ENCODE measurements around the gene IFIT3. TPM values are rescaled to one million over a fixed set of nuclear protein-coding genes. Genes with fewer than 3 reads are reported as not detected.

IFIT3 gene
- total and polyA plus RNA-seq, 2 donors (not counting 1 experiment from before 2014, with no cell fraction given), result 1.5 to 4.2 TPM

DNA sequence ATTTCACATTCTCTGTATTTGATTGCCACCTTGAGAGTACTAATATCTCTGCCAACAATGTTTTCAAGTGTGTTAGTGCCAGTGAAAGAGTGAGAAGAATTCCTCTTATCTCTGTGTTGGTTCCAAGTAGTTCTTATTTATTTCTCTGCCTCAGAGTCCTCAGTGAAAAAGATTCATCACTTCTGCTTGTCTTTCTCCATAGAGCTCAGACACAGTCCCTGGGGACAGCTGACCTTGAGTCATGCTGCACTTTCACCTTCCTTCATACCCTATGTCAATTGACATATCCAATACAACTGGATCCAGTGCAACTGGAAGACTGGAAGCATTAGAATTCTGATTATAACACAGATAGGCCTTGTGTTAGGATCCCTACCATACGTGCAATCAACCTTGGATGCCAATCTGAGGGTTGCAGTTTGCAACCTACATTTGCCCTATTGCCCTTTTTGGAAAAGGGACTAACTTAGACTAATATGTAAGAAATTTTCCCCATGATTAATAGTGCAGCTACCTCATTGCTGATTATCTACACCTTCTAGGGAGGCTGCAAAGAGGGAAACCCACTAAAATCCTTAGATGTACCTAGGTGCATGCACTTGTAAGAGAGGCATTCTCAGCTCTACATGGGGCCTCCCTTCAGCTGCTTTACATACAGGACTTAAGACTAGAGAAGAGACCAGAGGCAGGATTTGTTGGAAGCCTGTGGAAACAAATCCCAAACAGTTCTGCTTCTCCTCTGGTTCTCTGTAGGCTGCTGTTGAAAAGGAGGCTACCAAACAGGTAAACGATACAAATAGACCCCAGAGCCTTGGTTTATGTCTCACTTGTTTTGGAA is 17.5 kb upstream of the IFIT3 start:
- H3K27ac Mint-ChIP-seq, result no peak overlapping the region
- CTCF ChIA-PET, result interaction anchor here (1.2 kb wide), 1 partner anchor 9 kb away, joined by 3 read pairs; the partner anchor contains the start of gene IFIT2
- no peak for DNase-seq

DNA sequence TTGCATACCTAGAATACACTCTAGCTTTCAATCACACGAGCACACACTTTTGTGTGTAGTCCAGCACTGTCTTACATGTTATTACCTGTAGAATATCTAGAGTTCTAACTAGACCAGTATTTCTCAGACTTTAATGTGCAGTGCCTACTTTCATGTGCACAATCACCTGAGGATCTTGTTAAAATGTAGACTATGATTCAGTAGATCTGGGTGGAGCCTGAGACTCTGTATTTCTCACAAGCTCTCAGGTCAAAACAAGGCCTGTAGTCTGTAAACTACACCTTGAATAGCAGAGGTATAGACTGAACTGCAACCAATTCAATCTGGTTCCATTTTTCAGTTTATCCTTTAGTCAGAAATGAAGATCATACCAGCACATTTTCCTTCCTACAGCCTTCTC is 14.8 kb upstream of the IFIT3 start:
- Histone ChIP-seq H3K4me3 (ENCODE audit: control extremely low read depth in 1 of 5, extremely low read depth in 1 of 5, insufficient read depth in 1 of 5, low read depth in 2 of 5, low read length in 4 of 5) (no peak overlapping the region), H3K27me3 (replicated peaks in 1 of 4; ENCODE audit: control extremely low read depth in 1 of 4, control insufficient read depth in 3 of 4, insufficient read depth in 4 of 4, low read length in 3 of 4) (no peaks in the 10 kb centered on the region), H3K79me2 (ENCODE audit: control insufficient read depth, insufficient read depth, low read length) (no peaks in the 10 kb centered on the region), H3K27ac (ENCODE audit: low read length in 2 of 2) (no peak overlapping the region), H3K9me3 (ENCODE audit: control extremely low read depth in 1 of 3, control insufficient read depth in 2 of 3, insufficient read depth in 1 of 3, low read length in 2 of 3) (no peaks in the 10 kb centered on the region), H2AFZ (ENCODE audit: insufficient read depth, low read depth, low read length, poor library complexity, severe bottlenecking) (no peak overlapping the region), H3K9ac (ENCODE audit: low read length) (no peak overlapping the region), H4K20me1 (ENCODE audit: control insufficient read depth, insufficient read depth, low read length, poor library complexity, severe bottlenecking) (no peaks in the 10 kb centered on the region), H3K4me2 (replicated peaks; ENCODE audit: low read depth, low read length, poor library complexity, severe bottlenecking) (no peak overlapping the region), H3K36me3 (replicated peaks in 1 of 2; ENCODE audit: control extremely low read depth in 1 of 2, control insufficient read depth in 1 of 2, extremely low read depth in 1 of 2, insufficient read depth in 2 of 2, low read length in 1 of 2) (peaks cover 0 to 11% of the 10 kb centered on the region in 2 experiments), H3K4me1 (ENCODE audit: control insufficient read depth in 2 of 2, insufficient read depth in 2 of 2, low read length in 2 of 2) (no peaks in the 10 kb centered on the region)
- CTCF ChIA-PET, result interaction anchor here (1.4 kb wide), 1 partner anchor 57 kb away, joined by 5 read pairs; no protein-coding TSS in a partner anchor
- no peak overlapping the region for H3K4me3 Mint-ChIP-seq
- WGBS (ENCODE audit: insufficient coverage), result no CpG with 5 or more reads among the region's 1 CpG
- H3K9me3 Mint-ChIP-seq (ENCODE audit: insufficient read depth), result peaks cover 1% of the 10 kb centered on the region
- H3K27ac Mint-ChIP-seq, result no peak overlapping the region
- intact Hi-C loops (cut with micrococcal nuclease), result no loop called here
- no peaks in the 10 kb centered on the region for H3K27me3 Mint-ChIP-seq
- no peak for ATAC-seq (ENCODE audit: low read depth)
- POLR2A ChIA-PET, result no interaction called here
- peaks cover 5% of the 10 kb centered on the region for H3K4me1 Mint-ChIP-seq
- TF ChIP-seq EZH2 (IDR thresholded peaks at IDR 0.05; ENCODE audit: borderline replicate concordance, insufficient read depth, low read depth, low read length, poor library complexity, severe bottlenecking), result no peak
- TF ChIP-seq, protein P1, sequence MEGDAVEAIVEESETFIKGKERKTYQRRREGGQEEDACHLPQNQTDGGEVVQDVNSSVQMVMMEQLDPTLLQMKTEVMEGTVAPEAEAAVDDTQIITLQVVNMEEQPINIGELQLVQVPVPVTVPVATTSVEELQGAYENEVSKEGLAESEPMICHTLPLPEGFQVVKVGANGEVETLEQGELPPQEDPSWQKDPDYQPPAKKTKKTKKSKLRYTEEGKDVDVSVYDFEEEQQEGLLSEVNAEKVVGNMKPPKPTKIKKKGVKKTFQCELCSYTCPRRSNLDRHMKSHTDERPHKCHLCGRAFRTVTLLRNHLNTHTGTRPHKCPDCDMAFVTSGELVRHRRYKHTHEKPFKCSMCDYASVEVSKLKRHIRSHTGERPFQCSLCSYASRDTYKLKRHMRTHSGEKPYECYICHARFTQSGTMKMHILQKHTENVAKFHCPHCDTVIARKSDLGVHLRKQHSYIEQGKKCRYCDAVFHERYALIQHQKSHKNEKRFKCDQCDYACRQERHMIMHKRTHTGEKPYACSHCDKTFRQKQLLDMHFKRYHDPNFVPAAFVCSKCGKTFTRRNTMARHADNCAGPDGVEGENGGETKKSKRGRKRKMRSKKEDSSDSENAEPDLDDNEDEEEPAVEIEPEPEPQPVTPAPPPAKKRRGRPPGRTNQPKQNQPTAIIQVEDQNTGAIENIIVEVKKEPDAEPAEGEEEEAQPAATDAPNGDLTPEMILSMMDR (IDR thresholded peaks at IDR 0.05), result no peak
- no peak for DNase-seq

More for the DNA sequence above, 17.5 kb upstream of the IFIT3 start:
- Mint-ChIP-seq H3K4me1 (peaks cover 11% of the 10 kb centered on the region), H3K27me3 (no peaks in the 10 kb centered on the region), H3K9me3 (ENCODE audit: insufficient read depth) (no peaks in the 10 kb centered on the region), H3K4me3 (no peak overlapping the region)
- Histone ChIP-seq H4K20me1 (ENCODE audit: control insufficient read depth, insufficient read depth, low read length, poor library complexity, severe bottlenecking) (peaks cover 11% of the 10 kb centered on the region), H3K9ac (ENCODE audit: low read length) (no peak overlapping the region), H3K4me2 (replicated peaks; ENCODE audit: low read depth, low read length, poor library complexity, severe bottlenecking) (no peak overlapping the region), H3K27ac (ENCODE audit: low read length in 2 of 2) (no peak overlapping the region), H2AFZ (ENCODE audit: insufficient read depth, low read depth, low read length, poor library complexity, severe bottlenecking) (no peak overlapping the region), H3K79me2 (ENCODE audit: control insufficient read depth, insufficient read depth, low read length) (no peaks in the 10 kb centered on the region), H3K4me3 (ENCODE audit: control extremely low read depth in 1 of 5, extremely low read depth in 1 of 5, insufficient read depth in 1 of 5, low read depth in 2 of 5, low read length in 4 of 5) (no peak overlapping the region), H3K4me1 (ENCODE audit: control insufficient read depth in 2 of 2, insufficient read depth in 2 of 2, low read length in 2 of 2) (no peaks in the 10 kb centered on the region), H3K27me3 (replicated peaks in 1 of 4; ENCODE audit: control extremely low read depth in 1 of 4, control insufficient read depth in 3 of 4, insufficient read depth in 4 of 4, low read length in 3 of 4) (no peaks in the 10 kb centered on the region), H3K9me3 (ENCODE audit: control extremely low read depth in 1 of 3, control insufficient read depth in 2 of 3, insufficient read depth in 1 of 3, low read length in 2 of 3) (no peaks in the 10 kb centered on the region), H3K36me3 (replicated peaks in 1 of 2; ENCODE audit: control extremely low read depth in 1 of 2, control insufficient read depth in 1 of 2, extremely low read depth in 1 of 2, insufficient read depth in 2 of 2, low read length in 1 of 2) (peaks cover 0 to 35% of the 10 kb centered on the region in 2 experiments)
- WGBS (ENCODE audit: insufficient coverage), result no CpG with 5 or more reads among the region's 2 CpGs
- TF ChIP-seq, protein P1 (IDR thresholded peaks at IDR 0.05), result no peak
- no peak for TF ChIP-seq EZH2 (IDR thresholded peaks at IDR 0.05; ENCODE audit: borderline replicate concordance, insufficient read depth, low read depth, low read length, poor library complexity, severe bottlenecking)
- no peak for ATAC-seq (ENCODE audit: low read depth)
- POLR2A ChIA-PET, result interaction anchor here (1.0 kb wide), 1 partner anchor 9 kb away, joined by 3 read pairs; the partner anchor contains the start of gene IFIT2
- intact Hi-C loops (cut with micrococcal nuclease), result no loop called here
